GM13977 (cell line): ENCODE results near the gene UCMA.

Experiments used
- DNase-seq: peaks from one replicate; pipeline ENCODE4 v3.0.0; 2012; ENCODE audit warnings: low spot score
- in situ Hi-C: fragments of 300-500 bp; cut with MboI; formaldehyde crosslinking; loops from one replicate; pipeline ENCODE4 v1.12.0; 2022; ENCODE audit warnings: low sequenced_read_pairs, low pct_unique_long_range_greater_than_20kb, mixed read lengths, inconsistent platforms; ENCODE audit not compliant: unreplicated experiment
- TF ChIP-seq, protein P1 (sequence below): IDR thresholded peaks from 2 replicates; pipeline ENCODE4 v1.5.1; 2012; ENCODE audit warnings: mild to moderate bottlenecking, control low read depth; ENCODE audit not compliant: insufficient read depth; ENCODE audit errors: extremely low read depth, missing control alignments

UCMA gene

DNA sequence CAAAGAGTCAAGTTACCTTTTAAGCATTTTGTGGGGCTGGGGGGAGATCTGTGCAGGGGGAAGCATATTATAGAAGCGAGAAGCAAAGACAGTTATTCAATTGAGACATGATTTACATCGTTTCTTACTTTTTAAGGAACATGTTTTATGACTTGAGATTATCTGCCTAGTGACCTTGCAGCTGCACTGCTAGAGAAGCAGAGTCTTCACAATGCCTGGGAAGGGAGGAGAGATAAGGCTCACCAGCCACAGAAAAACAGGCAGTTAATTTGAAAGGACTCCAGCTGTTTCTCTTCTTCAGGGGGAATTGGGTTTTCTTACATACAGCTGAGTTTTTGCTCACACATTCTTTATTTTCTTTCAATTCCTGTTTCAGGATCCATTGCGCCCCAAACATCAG lies 34.7 kb upstream of the UCMA start:
- no peak for DNase-seq
- TF ChIP-seq, protein P1, sequence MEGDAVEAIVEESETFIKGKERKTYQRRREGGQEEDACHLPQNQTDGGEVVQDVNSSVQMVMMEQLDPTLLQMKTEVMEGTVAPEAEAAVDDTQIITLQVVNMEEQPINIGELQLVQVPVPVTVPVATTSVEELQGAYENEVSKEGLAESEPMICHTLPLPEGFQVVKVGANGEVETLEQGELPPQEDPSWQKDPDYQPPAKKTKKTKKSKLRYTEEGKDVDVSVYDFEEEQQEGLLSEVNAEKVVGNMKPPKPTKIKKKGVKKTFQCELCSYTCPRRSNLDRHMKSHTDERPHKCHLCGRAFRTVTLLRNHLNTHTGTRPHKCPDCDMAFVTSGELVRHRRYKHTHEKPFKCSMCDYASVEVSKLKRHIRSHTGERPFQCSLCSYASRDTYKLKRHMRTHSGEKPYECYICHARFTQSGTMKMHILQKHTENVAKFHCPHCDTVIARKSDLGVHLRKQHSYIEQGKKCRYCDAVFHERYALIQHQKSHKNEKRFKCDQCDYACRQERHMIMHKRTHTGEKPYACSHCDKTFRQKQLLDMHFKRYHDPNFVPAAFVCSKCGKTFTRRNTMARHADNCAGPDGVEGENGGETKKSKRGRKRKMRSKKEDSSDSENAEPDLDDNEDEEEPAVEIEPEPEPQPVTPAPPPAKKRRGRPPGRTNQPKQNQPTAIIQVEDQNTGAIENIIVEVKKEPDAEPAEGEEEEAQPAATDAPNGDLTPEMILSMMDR = no peak
- in situ Hi-C loops = no loop called here

DNA sequence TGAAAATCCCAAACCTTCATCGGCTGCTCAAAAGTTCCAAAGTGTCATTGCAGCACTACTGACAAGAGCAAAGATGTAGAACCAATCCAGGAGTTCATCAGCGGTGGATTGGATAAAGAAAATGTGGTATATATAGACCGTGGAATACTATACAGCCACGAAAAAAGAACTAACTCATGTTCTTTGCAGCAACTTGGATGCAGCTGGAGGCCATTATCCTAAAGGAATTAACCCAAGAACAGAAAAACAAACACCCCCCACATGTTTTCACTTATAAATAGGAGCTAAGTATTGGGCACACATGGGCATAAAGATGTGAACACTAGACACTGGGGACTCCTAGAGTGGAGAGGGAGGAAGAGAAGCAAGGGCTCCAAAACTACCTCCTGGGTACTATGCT lies 34.1 kb upstream of the UCMA start:
- TF ChIP-seq, protein P1 = no peak
- in situ Hi-C loops = no loop called here
- DNase-seq = no peak

DNA sequence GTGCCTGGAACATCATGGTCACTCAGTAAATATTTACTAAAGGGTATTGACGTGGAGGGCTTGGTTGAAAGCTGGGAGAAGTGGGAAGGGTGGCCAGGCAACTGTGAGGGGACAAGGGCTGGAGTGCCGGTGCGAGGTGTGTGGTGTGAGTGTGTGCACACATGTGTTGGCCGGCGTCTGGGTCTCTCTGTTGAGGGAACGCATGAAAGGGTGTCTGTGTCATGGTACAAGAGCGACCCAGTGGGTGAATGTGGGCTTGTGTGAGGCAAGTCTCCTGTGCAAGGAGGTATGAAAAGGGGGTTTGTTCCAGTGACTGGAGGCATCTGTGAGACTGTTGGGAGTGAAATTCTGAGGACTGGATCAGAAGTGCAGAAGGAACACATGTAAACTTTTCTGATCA lies 29.4 kb upstream of the UCMA start:
- TF ChIP-seq, protein P1 = no peak
- DNase-seq = no peak
- in situ Hi-C loops = no loop called here

DNA sequence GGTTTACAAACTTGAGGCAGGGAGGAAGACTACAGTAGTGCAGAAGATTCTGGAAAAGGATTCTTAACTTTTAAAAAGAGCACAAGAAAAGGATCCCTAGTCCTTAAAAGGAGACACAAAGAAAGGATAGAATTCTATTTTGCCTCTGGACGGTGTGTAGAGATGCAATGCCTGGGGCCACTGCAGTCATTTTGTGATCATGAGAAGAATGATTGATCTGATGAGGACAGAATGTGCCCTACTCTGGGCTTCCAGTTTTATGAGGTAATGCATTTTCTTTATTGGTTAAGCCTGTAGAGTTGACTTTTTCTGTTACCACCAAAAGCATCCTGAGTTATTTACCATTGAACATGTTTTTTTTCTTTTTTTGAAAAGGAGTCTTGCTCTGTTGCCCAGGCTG lies 28.3 kb upstream of the UCMA start:
- in situ Hi-C loops = no loop called here
- TF ChIP-seq, protein P1 = no peak
- DNase-seq = no peak

DNA sequence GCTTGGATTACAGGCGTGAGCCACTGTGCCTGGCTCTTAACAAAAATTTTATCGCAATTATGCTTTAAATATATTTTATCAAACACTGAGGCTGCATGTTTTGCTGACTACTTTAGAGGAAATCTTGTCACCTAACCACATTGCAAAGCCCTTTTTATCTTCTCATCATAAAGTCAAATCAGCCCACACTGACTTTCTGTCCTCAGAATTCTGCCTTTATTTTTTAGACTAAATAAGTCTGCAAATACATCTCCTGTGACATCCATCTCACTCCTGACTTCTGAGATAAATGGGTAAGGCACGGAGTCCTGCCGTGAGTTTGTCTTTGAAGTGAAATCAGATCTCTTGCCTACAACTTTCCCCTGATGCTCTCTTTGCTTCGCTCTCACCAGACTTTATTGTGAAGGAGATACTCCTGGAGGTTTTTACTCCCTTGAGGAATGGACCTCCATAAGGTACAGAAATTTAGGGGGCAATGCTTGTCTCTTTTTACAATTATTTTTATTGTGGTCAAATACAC lies 23.5 kb upstream of the UCMA start:
- no peak for DNase-seq
- in situ Hi-C loops = no loop called here
- TF ChIP-seq, protein P1 = no peak

DNA sequence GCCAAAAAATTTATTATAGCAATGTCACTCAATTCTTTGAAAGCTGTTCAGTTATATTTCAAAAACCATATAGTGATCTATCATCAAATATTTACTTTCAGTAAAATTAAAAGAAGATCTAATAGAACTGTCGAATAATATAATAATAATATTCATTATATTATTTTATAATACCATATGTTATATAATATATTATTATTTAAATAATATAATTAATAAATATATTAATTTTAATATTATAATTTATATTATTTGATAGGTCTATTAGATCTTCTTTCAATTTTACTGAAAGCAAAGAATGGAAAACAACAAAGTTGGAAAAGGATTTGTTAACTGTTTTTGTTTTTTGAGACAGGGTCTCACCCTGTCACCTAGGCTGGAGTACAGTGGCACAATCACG lies 22.5 kb upstream of the UCMA start:
- in situ Hi-C loops = no loop called here
- TF ChIP-seq, protein P1 = no peak
- no peak for DNase-seq

DNA sequence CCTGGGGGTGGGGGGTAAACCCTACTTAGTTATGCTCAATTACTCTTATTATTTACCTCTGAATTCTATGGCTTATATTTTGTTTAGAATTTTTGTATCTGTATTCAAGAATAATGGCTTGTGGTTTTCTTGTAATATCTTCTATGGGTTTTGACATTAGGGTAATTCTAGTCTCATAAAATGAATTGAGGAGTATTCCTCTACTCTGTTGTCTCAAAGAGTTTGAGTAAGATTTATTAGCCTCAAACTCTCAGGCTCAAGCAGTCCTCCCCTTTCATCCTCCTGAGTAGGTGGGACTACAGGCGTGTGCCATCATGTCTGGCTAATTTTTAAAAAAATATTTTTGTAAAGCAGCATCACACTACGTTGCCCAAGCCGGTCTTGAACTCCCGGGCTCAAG lies 19.6 kb upstream of the UCMA start:
- TF ChIP-seq, protein P1 = no peak
- no peak for DNase-seq
- in situ Hi-C loops = no loop called here
